ENCODE data around the gene RARG. TPM values are rescaled to one million over a fixed set of nuclear protein-coding genes. Genes with fewer than 3 reads are reported as not detected.
"Not testable (repeated sequence)": the region's sequence is repeated elsewhere in the genome, so short reads cannot be mapped to it uniquely, and the experiment has no call there.

Gene RARG
- total RNA-seq, 1 donor from 2014 or later: 13.1 TPM

- DNase-seq (ENCODE audit: low read depth in 2 of 2): no peak
Observed at GRCh38 chr12:53211476-53212381, 20.3 kb downstream of the RARG start.

GRCh38 chr12:53210843-53211242, 21.2 kb downstream of the RARG start:
- no peak for DNase-seq (ENCODE audit: low read depth in 2 of 2)

GRCh38 chr12:53208877-53209463, 23.0 kb downstream of the RARG start:
- DNase-seq (ENCODE audit: low read depth in 2 of 2): no peak

- no peak for DNase-seq (ENCODE audit: low read depth in 2 of 2)
Observed at GRCh38 chr12:53208435-53208834, 23.6 kb downstream of the RARG start.

DNA sequence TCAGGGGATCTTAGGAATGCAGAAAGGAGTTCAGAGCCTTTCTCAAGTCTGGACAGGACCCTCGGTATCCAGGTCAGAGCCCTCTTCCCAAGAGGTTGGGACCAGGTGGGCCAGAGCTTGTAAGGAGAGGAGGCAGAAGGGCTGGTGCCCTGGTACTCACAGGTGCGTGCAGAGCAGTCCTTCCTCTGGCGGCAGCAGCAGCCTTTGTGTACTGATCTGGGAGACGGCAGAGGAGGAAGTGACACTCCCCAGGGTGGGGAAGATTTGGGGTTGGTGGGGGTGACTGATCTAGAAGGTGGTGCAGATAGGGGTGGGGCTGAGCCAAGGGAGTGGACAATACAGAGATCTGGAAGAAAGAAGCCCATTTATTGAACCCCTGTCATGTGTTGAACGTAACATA, 25.0 kb downstream of the RARG start, which contains the start of gene ITGB7:
Gene ITGB7 (minus strand): TSS at position 210 of the 400 bp plus-strand sequence. CDS start 6,808 bp downstream, outside the sequence.
- DNase-seq (ENCODE audit: low read depth in 2 of 2): no peak

- DNase-seq (ENCODE audit: low read depth in 2 of 2): no peak
Observed at GRCh38 chr12:53205747-53206419, 26.1 kb downstream of the RARG start.

- DNase-seq (ENCODE audit: low read depth in 2 of 2): no peak
Observed at GRCh38 chr12:53204351-53204750, 27.7 kb downstream of the RARG start.

DNA sequence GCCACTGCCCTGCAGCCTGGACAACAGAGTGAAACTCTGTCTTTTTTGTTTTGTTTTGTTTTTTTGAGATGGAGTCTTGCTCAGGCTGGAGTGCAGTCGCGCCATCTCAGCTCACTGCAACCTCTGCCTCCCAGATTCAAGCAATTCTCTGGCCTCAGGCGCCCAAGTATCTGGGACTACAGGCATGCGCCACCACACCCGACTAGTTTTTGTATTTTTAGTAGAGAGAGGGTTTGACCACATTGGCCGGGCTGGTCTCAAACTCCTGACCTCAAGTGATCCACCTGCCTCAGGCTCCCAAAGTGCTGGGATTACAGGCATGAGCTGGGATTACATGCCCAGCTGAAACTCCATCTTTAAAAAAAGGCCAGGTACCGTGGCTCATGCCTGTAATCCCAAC, 29.7 kb downstream of the RARG start:
- not testable (repeated sequence) for DNase-seq (ENCODE audit: low read depth in 2 of 2)

DNA sequence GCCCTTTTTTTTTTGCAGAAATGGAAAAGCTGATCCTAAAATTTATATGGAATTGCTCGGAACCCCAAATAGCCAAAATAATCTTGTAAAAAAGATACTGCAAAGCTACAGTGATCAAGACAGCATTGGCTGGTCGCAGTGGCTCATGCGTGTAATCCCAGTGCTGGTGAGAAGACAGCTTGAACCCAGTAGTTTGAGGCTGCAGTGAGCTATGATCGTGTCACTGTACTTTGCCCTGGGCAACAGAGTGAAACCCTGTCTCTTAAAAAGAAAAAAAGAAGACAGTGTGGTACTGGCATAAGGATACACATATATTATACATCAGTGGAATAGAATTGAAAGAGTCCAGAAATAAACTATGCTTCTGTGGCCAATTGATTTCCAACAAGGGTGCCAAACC, 30.4 kb downstream of the RARG start:
- no peak for DNase-seq (ENCODE audit: low read depth in 2 of 2)

- DNase-seq (ENCODE audit: low read depth in 2 of 2): no peak
Observed at GRCh38 chr12:53201177-53201541, 30.9 kb downstream of the RARG start.

DNA sequence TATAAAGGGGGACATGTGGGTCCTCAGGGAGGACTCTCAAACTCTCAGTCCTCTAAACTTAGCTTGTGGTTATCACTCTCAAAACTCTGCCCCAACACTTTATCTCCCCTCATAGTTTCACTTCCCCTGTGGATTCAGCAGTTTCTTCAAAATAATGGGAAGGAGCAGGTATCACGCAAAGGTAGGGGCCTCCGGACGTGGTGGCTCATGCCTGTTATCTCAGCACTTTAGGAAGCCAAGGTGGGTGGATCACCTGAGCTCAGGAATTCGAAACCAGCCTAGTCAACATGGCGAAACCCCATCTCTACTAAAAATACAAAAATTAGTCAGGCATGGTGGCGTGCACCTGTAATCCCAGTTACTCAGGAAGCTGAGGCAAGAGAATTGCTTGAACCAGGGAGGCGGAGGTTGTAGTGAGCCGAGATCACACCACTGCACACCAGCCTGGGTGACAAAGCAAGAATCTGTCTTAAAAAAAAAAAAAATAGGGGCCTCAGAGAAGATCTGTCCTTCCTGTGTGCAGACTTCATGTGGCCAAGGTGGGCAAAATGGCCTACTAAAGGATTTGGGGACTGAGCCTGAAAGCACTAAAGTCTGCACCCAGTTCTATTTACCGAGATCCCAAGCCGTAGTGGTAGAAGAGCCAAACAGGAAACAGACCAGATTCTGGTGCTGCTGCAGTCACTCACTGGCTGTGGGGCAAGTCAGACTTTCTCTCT, 31.4 kb downstream of the RARG start:
- DNase-seq (ENCODE audit: low read depth in 2 of 2): no peak

DNA sequence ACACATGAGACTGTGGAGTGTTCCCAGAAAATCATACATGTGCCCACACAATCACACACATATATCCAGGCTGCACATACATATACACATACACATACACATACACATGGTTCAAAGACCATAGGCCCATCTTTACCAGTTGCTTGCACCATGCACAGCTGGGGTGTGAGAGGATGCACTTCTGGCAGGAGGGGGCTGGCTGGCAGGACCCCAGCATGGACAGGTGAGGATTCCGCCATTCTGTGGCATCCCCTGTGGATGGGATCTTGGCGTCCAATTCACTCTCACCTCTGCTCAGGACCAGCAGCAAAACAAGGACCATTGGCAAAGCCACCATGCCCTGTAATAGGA, 31.9 kb downstream of the RARG start:
- DNase-seq (ENCODE audit: low read depth in 2 of 2): no peak

- DNase-seq (ENCODE audit: low read depth in 2 of 2): no peak
Observed at GRCh38 chr12:53199700-53200099, 32.3 kb downstream of the RARG start.

GRCh38 chr12:53198486-53199110, 33.4 kb downstream of the RARG start:
- DNase-seq (ENCODE audit: low read depth in 2 of 2): no peak

DNA sequence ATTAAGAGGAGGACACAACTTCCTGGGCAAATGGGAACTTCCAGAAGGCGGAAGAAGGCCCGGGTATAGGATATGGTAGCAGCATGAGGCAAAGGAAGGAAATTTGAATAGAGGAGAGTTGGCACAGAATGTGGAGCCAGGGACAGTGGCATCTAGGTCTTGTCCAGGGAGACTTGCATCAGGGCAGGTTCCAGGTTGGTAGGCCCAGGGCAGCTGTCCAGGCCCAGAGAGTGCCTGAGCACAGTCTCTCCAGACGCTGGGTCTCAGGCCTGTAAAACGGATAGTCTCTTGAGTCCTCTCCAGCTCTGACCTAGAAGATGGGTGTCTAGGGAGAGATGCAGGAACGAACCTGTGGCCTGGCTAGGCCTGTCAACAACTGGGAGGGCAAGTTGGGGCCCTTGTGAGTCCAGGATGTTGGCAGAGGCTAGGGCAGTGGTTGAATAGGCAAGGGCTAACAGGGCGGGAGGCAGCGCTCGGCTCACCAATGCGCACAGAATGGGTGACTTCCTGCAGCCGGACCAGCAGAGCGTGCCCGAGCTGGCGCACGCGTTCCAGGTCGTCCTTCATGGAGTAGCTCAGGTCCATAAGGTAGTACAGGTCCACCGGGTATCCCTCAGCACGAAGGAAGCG, 34.9 kb downstream of the RARG start:
- DNase-seq (ENCODE audit: low read depth in 2 of 2): no peak

DNA sequence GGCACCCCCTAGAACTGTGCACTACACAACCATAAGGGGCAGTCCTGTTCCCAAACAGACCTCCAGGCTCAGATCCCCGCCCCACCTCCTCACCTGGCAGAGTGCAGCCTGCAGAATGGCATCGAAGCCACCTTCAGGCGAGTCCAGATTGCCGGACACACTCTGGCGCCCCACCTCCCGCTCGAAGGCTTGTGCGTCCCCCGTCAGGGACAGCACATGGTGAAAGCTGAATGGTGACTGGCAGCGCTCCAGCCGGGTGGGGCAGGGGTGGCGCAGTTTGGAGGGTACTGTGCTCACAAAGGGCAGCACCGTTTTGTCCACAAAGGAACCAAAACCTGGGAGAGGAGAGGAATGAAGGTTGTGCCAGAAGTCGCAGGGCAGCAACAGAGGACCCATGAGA, 35.5 kb downstream of the RARG start:
- DNase-seq (ENCODE audit: low read depth in 2 of 2): no peak

- no peak for DNase-seq (ENCODE audit: low read depth in 2 of 2)
Observed at GRCh38 chr12:53195516-53196420, 36.2 kb downstream of the RARG start.

GRCh38 chr12:53194973-53195372, 37.0 kb downstream of the RARG start:
- DNase-seq (ENCODE audit: low read depth in 2 of 2): no peak

DNA sequence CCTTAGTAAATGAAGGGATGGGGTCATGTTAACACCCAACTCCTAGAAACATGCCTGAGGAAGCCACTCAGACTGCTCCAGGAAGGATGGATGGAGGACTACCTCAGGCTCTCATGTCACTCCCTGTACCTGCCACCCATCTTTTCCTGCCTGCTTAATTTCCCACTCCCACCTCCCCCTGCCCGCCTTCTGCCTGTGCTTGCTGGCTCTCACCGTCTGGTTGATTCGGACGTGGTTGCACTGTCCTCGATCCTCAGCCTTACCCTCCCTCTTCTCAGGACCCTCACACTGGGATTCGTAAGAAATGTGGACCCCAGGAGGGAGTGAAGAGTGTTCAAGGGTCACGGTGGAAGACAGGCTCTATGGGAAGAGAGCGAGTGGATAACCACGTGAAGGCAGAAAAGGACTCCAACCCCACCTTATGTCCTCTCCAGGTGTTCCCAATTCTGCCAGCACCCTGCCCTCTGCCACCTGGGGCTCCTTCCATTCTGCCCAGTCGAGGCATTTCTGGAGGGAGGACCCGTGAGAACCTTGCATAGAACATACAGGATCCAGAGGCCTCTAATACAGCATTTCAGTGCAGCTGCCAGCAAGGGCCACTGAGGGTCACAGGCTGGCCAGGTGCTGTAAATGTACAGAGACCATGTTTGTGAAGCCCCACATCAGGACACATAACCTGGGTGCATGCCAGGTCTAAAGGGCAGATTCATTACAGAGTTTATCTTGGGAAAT, 37.9 kb downstream of the RARG start:
- DNase-seq (ENCODE audit: low read depth in 2 of 2): no peak
